Ishikawa (cell line): Measurements from ENCODE around the gene SLC30A3.

Experiments
- CEBPB ChIP-seq: IDR thresholded peaks from 2 replicates; pipeline ENCODE4 v1.6.1; 2012
- CREB1 ChIP-seq: IDR thresholded peaks from 2 replicates; pipeline ENCODE4 v1.6.1; 2012; ENCODE audit warnings: low read depth
- EGR1 ChIP-seq: IDR thresholded peaks from 2 replicates; pipeline ENCODE4 v1.6.1; 2012
- EP300 ChIP-seq: IDR thresholded peaks from 2 replicates; pipeline ENCODE4 v1.6.1; 2012; ENCODE audit warnings: borderline replicate concordance
- FOXM1 ChIP-seq: IDR thresholded peaks from 2 replicates; pipeline ENCODE4 v1.6.1; 2012; ENCODE audit warnings: low read depth, borderline replicate concordance
- NFIC ChIP-seq: IDR thresholded peaks from 2 replicates; pipeline ENCODE4 v1.6.1; 2012
- RAD21 ChIP-seq: IDR thresholded peaks from 2 replicates; pipeline ENCODE4 v1.6.1; 2012; ENCODE audit warnings: low read depth
- REST ChIP-seq: IDR thresholded peaks from 2 replicates; pipeline ENCODE4 v1.6.1; 2012; ENCODE audit warnings: low read depth, mild to moderate bottlenecking
- TAF1 ChIP-seq: IDR thresholded peaks from 2 replicates; pipeline ENCODE4 v1.6.1; 2012; ENCODE audit warnings: low read depth, mild to moderate bottlenecking
- TCF12 ChIP-seq: IDR thresholded peaks from 2 replicates; pipeline ENCODE4 v1.6.1; 2012; ENCODE audit warnings: low read depth
- TEAD4 ChIP-seq: IDR thresholded peaks from 2 replicates; pipeline ENCODE4 v1.6.1; 2012
- YY1 ChIP-seq: IDR thresholded peaks from 2 replicates; pipeline ENCODE4 v1.6.1; 2012; ENCODE audit warnings: low read depth
- ZBTB7A ChIP-seq: IDR thresholded peaks from 2 replicates; pipeline ENCODE4 v1.6.1; 2012; ENCODE audit warnings: low read depth
- TF ChIP-seq, protein P1 (sequence below): IDR thresholded peaks from 2 replicates; pipeline ENCODE4 v1.6.1; 2012
- TF ChIP-seq, protein P2 (sequence below): IDR thresholded peaks from 2 replicates; pipeline ENCODE4 v1.6.1; 2012

Gene SLC30A3

GRCh38 chr2:27270131-27270530 lies 7.3 kb upstream of the SLC30A3 start:
- no peak for TF ChIP-seq TCF12

GRCh38 chr2:27265536-27265870 lies 2.7 kb upstream of the SLC30A3 start:
- TF ChIP-seq ZBTB7A (no peak), RAD21 (no peak), FOXM1 (no peak), EP300 (no peak), TAF1 (no peak), EGR1 (no peak), CREB1 (no peak), REST (no peak), YY1 (no peak), TEAD4 (no peak), NFIC (no peak), CEBPB (no peak), TCF12 (no peak)
- TF ChIP-seq, protein P1, sequence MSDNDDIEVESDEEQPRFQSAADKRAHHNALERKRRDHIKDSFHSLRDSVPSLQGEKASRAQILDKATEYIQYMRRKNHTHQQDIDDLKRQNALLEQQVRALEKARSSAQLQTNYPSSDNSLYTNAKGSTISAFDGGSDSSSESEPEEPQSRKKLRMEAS, result no peak
- TF ChIP-seq, protein P2, sequence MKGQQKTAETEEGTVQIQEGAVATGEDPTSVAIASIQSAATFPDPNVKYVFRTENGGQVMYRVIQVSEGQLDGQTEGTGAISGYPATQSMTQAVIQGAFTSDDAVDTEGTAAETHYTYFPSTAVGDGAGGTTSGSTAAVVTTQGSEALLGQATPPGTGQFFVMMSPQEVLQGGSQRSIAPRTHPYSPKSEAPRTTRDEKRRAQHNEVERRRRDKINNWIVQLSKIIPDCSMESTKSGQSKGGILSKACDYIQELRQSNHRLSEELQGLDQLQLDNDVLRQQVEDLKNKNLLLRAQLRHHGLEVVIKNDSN, result no peak

DNA sequence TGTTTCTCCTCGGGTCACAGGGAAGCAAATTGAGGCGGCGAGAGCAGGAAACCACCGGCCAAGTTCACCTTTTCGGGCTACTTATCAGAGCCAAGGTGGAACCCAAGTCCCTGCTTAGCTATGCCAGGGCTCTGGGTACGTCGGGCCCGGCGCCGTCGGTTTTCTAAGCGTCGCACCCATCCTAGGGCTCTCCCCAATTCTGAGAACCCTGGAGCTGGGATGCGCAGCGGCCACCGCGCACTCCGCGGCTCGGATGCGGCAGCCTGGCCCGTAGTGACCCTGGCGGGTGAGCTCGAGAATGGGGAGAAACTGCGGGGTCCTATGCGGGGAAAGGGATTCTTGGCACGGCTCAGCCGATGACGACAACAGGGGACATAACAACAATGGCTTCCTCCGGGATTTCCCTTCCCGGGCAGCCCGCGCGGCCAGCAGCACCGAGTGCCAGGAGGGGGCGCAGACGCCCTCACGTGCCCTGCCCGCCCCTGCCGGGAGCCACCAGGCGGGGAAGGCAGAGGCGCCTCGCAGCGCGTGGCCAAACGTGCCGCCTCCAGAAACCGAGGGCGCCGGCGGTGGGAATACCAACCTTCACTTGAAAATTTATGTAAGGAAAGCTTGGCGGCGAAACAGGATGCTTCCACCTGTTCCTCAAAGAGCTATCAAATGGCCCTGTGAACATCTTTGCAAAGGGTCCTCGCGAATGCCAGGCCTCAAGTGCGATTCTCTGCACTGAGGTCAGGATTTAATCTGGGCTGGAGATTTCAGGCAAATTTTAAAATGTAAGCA lies 2.1 kb upstream of the SLC30A3 start:
- 0 out of 2 replicates have a peak, but pooled peaks have one; percentile 36 for TF ChIP-seq TCF12
- peak; percentile 69; the same call in 1 of the 2 replicates for TF ChIP-seq ZBTB7A
- TF ChIP-seq YY1, result peak; percentile 77
- TF ChIP-seq, protein P1, result peak; percentile 95
- TF ChIP-seq RAD21, result peak; percentile 32; the same call in 1 of the 2 replicates
- no peak for TF ChIP-seq FOXM1
- TF ChIP-seq EP300, result no peak
- TF ChIP-seq CREB1, result no peak
- TF ChIP-seq CEBPB, result no peak
- TF ChIP-seq, protein P2, result peak; percentile 87
- TF ChIP-seq NFIC, result no peak
- TF ChIP-seq REST, result no peak
- no peak for TF ChIP-seq TEAD4

GRCh38 chr2:27264253-27264752 lies 1.5 kb upstream of the SLC30A3 start:
- TF ChIP-seq ZBTB7A (no peak), YY1 (no peak), TCF12 (0 out of 2 replicates have a peak, but pooled peaks have one; percentile 15), CEBPB (no peak)
- TF ChIP-seq, protein P2, result no peak
- TF ChIP-seq, protein P1, result peak; percentile 7; the same call in 1 of the 2 replicates

- no peak for TF ChIP-seq TEAD4
- TF ChIP-seq EGR1, result no peak
- no peak for TF ChIP-seq CREB1
- no peak for TF ChIP-seq NFIC
- peak; percentile 3; the same call in 1 of the 2 replicates for TF ChIP-seq ZBTB7A
- TF ChIP-seq, protein P1, result 0 out of 2 replicates have a peak, but pooled peaks have one; percentile 9
Observed at GRCh38 chr2:27263287-27264252, 723 bp upstream of the SLC30A3 start.
